ENCODE results near the gene INPPL1.

The INPPL1 gene

DNA sequence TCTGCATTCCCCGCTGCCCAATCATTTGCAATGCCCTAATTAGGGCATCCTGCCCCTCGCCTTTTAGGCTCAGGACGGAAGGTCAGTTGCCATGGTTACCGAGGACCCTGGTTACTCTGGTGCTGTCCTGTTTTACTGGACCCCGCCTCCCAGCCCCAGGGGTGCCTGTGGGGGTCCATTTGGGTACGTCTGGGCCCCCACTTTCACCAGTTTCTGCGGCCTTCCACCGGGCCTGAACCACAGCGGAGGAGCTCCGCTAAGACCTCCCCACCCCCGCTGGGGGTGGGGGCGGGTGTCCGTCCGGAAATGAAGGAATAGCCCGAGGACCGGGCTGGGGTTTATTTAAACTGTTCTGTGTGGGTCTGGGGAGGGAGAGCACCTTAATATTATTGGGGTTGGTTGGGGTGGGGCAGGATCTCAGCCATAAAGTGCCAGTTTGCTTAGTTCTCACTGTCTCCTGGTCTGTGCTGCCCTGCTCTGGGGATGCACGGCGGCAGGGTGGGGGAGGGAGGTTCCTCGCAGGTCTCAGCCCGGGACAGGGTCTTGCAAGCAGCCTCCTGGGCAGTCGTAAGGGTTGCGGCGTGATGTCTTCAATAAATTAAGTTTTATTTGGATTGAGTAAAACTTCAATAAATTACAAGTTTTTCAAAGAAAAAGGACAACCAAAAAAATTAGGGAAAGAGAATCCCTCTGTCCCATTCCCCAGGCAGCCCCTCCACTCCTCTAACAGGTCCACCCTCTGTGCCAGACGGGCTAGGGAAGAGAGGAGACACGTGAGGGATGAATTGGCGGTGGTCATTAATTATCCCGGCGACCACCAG lies 14.1 kb downstream of the INPPL1 start:
- peaks cover 57% of the 10 kb centered on the region for H3K36me3 ChIP-seq (ENCODE audit: insufficient read depth, insufficient read length, low read length)
- TF ChIP-seq YY1 (IDR thresholded peaks at IDR 0.05; ENCODE audit: insufficient read depth, insufficient read length), result no peak
- no peak for TF ChIP-seq SUZ12 (IDR thresholded peaks at IDR 0.05; ENCODE audit: extremely low read depth, insufficient read depth, insufficient read length)
- no peak for TF ChIP-seq ZNF274 (IDR thresholded peaks at IDR 0.05; ENCODE audit: low read depth, low read length)
- peak overlapping the region; percentile 42 for H3K9ac ChIP-seq (ENCODE audit: insufficient read length, low read depth)
- peaks cover 14% of the 10 kb centered on the region for H3K4me1 ChIP-seq (ENCODE audit: insufficient read depth, insufficient read length)
- DNase-seq (ENCODE audit: low read depth, low spot score), result no peak
- no peaks in the 10 kb centered on the region for H3K27me3 ChIP-seq (ENCODE audit: insufficient read depth, insufficient read length)
- no peak overlapping the region for H3K4me3 ChIP-seq (ENCODE audit: insufficient read length, low read depth)
- no peaks in the 10 kb centered on the region for H3K9me3 ChIP-seq (ENCODE audit: insufficient read depth, low read length)

DNA sequence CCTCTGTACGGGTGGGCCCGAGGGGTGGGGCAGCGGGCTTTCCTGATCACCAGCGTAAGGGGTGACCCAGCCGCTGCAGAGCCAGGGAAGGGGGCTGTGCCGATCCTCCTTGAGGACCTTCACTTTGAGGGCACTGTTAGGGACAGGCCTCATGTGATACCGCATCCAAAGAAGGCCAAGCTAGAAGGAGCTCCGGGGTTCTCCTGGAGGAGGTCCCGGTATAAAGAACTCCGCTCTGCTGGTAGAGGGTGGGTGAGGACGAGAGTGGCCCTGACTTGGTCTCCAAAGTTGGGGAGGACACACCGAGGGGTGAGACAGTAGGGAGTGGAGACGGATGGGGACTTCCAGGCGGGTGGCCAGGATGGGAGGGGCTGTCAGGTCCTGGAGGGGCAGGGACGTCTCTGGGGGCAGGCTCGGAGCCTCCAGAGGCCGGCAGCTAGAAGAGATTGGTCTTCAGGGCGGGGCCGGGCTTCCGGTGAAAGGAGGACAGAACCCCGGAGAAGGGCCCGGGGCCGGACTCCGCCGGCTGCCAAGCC lies 14.8 kb downstream of the INPPL1 start:
- H3K4me3 ChIP-seq (ENCODE audit: insufficient read length, low read depth), result no peak overlapping the region
- no peak for DNase-seq (ENCODE audit: low read depth, low spot score)
- peaks cover under 1% of the 10 kb centered on the region for H3K27me3 ChIP-seq (ENCODE audit: insufficient read depth, insufficient read length)
- peak overlapping the region; percentile 42 for H3K9ac ChIP-seq (ENCODE audit: insufficient read length, low read depth)
- H3K36me3 ChIP-seq (ENCODE audit: insufficient read depth, insufficient read length, low read length), result peaks cover 50% of the 10 kb centered on the region
- TF ChIP-seq SUZ12 (IDR thresholded peaks at IDR 0.05; ENCODE audit: extremely low read depth, insufficient read depth, insufficient read length) (no peak), ZNF274 (IDR thresholded peaks at IDR 0.05; ENCODE audit: low read depth, low read length) (no peak), YY1 (IDR thresholded peaks at IDR 0.05; ENCODE audit: insufficient read depth, insufficient read length) (no peak)
- H3K9me3 ChIP-seq (ENCODE audit: insufficient read depth, low read length), result no peaks in the 10 kb centered on the region
- H3K4me1 ChIP-seq (ENCODE audit: insufficient read depth, insufficient read length), result peaks cover 12% of the 10 kb centered on the region

GRCh38 chr11:72239849-72240460 lies 15.4 kb downstream of the INPPL1 start:
- Histone ChIP-seq H3K36me3 (ENCODE audit: insufficient read depth, insufficient read length, low read length) (peaks cover 44% of the 10 kb centered on the region), H3K27me3 (ENCODE audit: insufficient read depth, insufficient read length) (peaks cover 7% of the 10 kb centered on the region), H3K4me1 (ENCODE audit: insufficient read depth, insufficient read length) (peaks cover 16% of the 10 kb centered on the region), H3K9ac (ENCODE audit: insufficient read length, low read depth) (no peak overlapping the region), H3K4me3 (ENCODE audit: insufficient read length, low read depth) (no peak overlapping the region), H3K9me3 (ENCODE audit: insufficient read depth, low read length) (no peaks in the 10 kb centered on the region)
- no peak for DNase-seq (ENCODE audit: low read depth, low spot score)
- TF ChIP-seq ZNF274 (IDR thresholded peaks at IDR 0.05; ENCODE audit: low read depth, low read length) (no peak), SUZ12 (IDR thresholded peaks at IDR 0.05; ENCODE audit: extremely low read depth, insufficient read depth, insufficient read length) (no peak)

DNA sequence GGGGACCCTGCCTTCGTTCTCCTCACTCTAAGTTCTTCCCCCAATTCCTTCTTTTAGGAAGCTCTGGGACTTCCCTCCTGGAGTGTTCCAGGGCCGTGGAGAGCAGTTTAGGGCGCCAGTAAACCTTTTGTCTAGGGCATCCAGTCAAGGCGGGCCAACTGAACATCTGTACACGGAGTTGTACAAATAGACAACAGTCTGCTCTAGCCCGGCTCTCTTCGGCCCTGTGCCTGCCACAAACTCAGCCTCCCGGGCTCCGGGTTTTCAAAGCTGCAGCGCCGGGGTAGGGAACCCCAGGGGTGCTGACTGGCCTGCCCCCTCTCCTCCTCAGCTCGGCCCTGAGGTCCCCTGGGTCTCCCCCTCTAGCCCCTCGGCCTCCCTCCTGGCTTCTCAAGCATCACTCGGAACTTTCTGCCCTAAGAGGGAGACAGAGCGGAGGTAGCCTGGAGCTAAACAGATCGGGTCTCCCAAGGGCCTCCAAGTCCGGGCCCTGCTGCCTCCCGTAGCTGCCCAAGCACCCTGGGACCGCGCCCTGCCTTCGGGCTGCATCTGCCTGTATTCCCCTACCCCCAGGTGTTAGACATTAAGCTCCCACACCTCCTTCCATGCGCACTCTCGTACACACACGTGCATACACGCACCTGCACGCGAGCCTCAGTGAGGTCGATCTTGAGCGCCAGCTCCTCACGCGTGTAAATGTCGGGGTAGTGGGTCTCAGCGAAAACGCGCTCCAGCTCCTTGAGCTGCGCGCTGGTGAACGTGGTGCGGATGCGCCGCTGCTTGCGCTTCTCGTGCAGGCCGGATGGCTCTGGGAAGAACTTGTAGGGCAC lies 16.1 kb downstream of the INPPL1 start:
- Histone ChIP-seq H3K27me3 (ENCODE audit: insufficient read depth, insufficient read length) (peaks cover 14% of the 10 kb centered on the region), H3K36me3 (ENCODE audit: insufficient read depth, insufficient read length, low read length) (peaks cover 37% of the 10 kb centered on the region), H3K9me3 (ENCODE audit: insufficient read depth, low read length) (no peaks in the 10 kb centered on the region), H3K4me1 (ENCODE audit: insufficient read depth, insufficient read length) (peaks cover 16% of the 10 kb centered on the region), H3K9ac (ENCODE audit: insufficient read length, low read depth) (no peak overlapping the region), H3K4me3 (ENCODE audit: insufficient read length, low read depth) (no peak overlapping the region)
- DNase-seq (ENCODE audit: low read depth, low spot score), result no peak
- TF ChIP-seq ZNF274 (IDR thresholded peaks at IDR 0.05; ENCODE audit: low read depth, low read length) (no peak), YY1 (IDR thresholded peaks at IDR 0.05; ENCODE audit: insufficient read depth, insufficient read length) (no peak), SUZ12 (IDR thresholded peaks at IDR 0.05; ENCODE audit: extremely low read depth, insufficient read depth, insufficient read length) (no peak)

GRCh38 chr11:72241291-72241781 lies 16.8 kb downstream of the INPPL1 start:
- TF ChIP-seq ZNF274 (IDR thresholded peaks at IDR 0.05; ENCODE audit: low read depth, low read length) (no peak), SUZ12 (IDR thresholded peaks at IDR 0.05; ENCODE audit: extremely low read depth, insufficient read depth, insufficient read length) (no peak), YY1 (IDR thresholded peaks at IDR 0.05; ENCODE audit: insufficient read depth, insufficient read length) (no peak)
- H3K36me3 ChIP-seq (ENCODE audit: insufficient read depth, insufficient read length, low read length), result peaks cover 30% of the 10 kb centered on the region
- no peak overlapping the region for H3K4me3 ChIP-seq (ENCODE audit: insufficient read length, low read depth)
- peaks cover 20% of the 10 kb centered on the region for H3K27me3 ChIP-seq (ENCODE audit: insufficient read depth, insufficient read length)
- no peak for DNase-seq (ENCODE audit: low read depth, low spot score)
- H3K4me1 ChIP-seq (ENCODE audit: insufficient read depth, insufficient read length), result peaks cover 16% of the 10 kb centered on the region
- H3K9me3 ChIP-seq (ENCODE audit: insufficient read depth, low read length), result no peaks in the 10 kb centered on the region
- H3K9ac ChIP-seq (ENCODE audit: insufficient read length, low read depth), result no peak overlapping the region

GRCh38 chr11:72242141-72242540 lies 17.6 kb downstream of the INPPL1 start:
- no peak for DNase-seq (ENCODE audit: low read depth, low spot score)
- TF ChIP-seq ZNF274 (IDR thresholded peaks at IDR 0.05; ENCODE audit: low read depth, low read length) (no peak), YY1 (IDR thresholded peaks at IDR 0.05; ENCODE audit: insufficient read depth, insufficient read length) (no peak), SUZ12 (IDR thresholded peaks at IDR 0.05; ENCODE audit: extremely low read depth, insufficient read depth, insufficient read length) (no peak)
- H3K9me3 ChIP-seq (ENCODE audit: insufficient read depth, low read length), result no peaks in the 10 kb centered on the region
- H3K4me1 ChIP-seq (ENCODE audit: insufficient read depth, insufficient read length), result peaks cover 16% of the 10 kb centered on the region
- H3K4me3 ChIP-seq (ENCODE audit: insufficient read length, low read depth), result no peak overlapping the region
- H3K9ac ChIP-seq (ENCODE audit: insufficient read length, low read depth), result no peak overlapping the region
- H3K27me3 ChIP-seq (ENCODE audit: insufficient read depth, insufficient read length), result peaks cover 27% of the 10 kb centered on the region
- H3K36me3 ChIP-seq (ENCODE audit: insufficient read depth, insufficient read length, low read length), result peaks cover 22% of the 10 kb centered on the region

All from NT2/D1 (cell line).